GM12891 (cell line): ENCODE measurements around the gene PDE4A.
"Not testable (repeated sequence)": the region's sequence is repeated elsewhere in the genome, so short reads cannot be mapped to it uniquely, and the experiment has no call there.

Experiments
- PAX5 ChIP-seq: IDR thresholded peaks from 2 replicates; pipeline ENCODE4 v1.6.1; 2011; ENCODE audit warnings: low read length, moderate library complexity, mild to moderate bottlenecking; ENCODE audit not compliant: insufficient read depth, severe bottlenecking
- POLR2A ChIP-seq: IDR thresholded peaks from 2 replicates; pipeline ENCODE4 v1.6.1; 2011; ENCODE audit warnings: low read depth, low read length, control low read depth
- POLR2AphosphoS5 ChIP-seq: IDR thresholded peaks from 2 replicates; pipeline ENCODE4 v1.6.1; 2011; ENCODE audit warnings: low read depth, low read length, control low read depth
- SPI1 ChIP-seq: IDR thresholded peaks from 2 replicates; pipeline ENCODE4 v1.6.1; 2011; ENCODE audit warnings: low read depth, low read length, control low read depth
- TAF1 ChIP-seq: IDR thresholded peaks from 2 replicates; pipeline ENCODE4 v1.6.1; 2011; ENCODE audit warnings: low read depth, low read length, control low read depth

DNA sequence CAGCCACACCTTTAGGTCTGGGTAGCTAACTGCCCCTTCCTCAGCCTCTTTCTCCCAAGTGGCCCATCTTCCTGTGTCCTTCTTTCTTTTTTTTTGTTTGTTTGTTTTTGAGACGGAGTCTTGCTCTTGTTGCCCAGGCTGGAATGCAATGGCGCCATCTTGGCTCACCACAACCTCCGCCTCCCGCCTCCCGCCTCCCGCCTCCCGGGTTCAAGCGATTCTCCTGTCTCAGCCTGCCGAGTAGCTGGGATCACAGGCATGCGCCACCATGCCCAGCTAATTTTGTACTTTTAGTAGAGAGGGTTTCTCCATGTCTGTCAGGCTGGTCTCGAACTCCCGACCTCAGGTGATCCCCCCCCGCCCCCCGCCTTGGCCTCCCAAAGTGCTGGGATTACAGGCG, 41.7 kb downstream of the PDE4A start:
- not testable (repeated sequence) for TF ChIP-seq POLR2A, TAF1, POLR2AphosphoS5, SPI1, PAX5
